Endodermal cell (in vitro differentiated cells): ENCODE data around the gene SMURF1. TPM values are rescaled to one million over a fixed set of nuclear protein-coding genes. Genes with fewer than 3 reads are reported as not detected.

Experiments used
- DNase-seq: peaks from one replicate; pipeline ENCODE4 v3.0.0-alpha.2; 2017
- H3K27ac ChIP-seq: 2 replicates; pipeline ENCODE4 v1.5.1; 2013; ENCODE audit warnings: mild to moderate bottlenecking, low read depth, low read length, moderate library complexity
- H3K27me3 ChIP-seq: 2 replicates; pipeline ENCODE4 v1.6.1; 2013; ENCODE audit warnings: mild to moderate bottlenecking, low read length, moderate library complexity; ENCODE audit not compliant: insufficient read depth, control insufficient read depth, poor library complexity, severe bottlenecking
- H3K36me3 ChIP-seq: 2 replicates; pipeline ENCODE4 v1.7.0; 2013; ENCODE audit warnings: mild to moderate bottlenecking, low read length, moderate library complexity; ENCODE audit not compliant: control insufficient read depth, insufficient read depth
- H3K4me1 ChIP-seq: one replicate; pipeline ENCODE4 v1.7.0; 2013; ENCODE audit warnings: low read length; ENCODE audit not compliant: control insufficient read depth, insufficient read depth
- H3K4me3 ChIP-seq: 2 replicates; pipeline ENCODE4 v1.5.1; 2013; ENCODE audit warnings: mild to moderate bottlenecking, low read length, moderate library complexity
- H3K9ac ChIP-seq: 2 replicates; pipeline ENCODE4 v1.6.1; 2013; ENCODE audit warnings: mild to moderate bottlenecking, low read length, moderate library complexity; ENCODE audit not compliant: poor library complexity, severe bottlenecking; ENCODE audit errors: extremely low read depth
- H3K9me3 ChIP-seq: 2 replicates; pipeline ENCODE4 v1.6.1; 2013; ENCODE audit warnings: mild to moderate bottlenecking, low read length, moderate library complexity; ENCODE audit not compliant: control insufficient read depth
- H3K27ac Mint-ChIP-seq: 2 replicates; pipeline ENCODE4 v1.8.0; 2020; ENCODE audit warnings: mixed read lengths
- H3K27me3 Mint-ChIP-seq: 2 replicates; pipeline ENCODE4 v1.8.0; 2021; ENCODE audit warnings: mild to moderate bottlenecking, mixed read lengths; ENCODE audit not compliant: insufficient read depth
- H3K36me3 Mint-ChIP-seq: 2 replicates; pipeline ENCODE4 v1.8.0; 2020; ENCODE audit warnings: low read depth, mixed read lengths
- H3K4me1 Mint-ChIP-seq: 2 replicates; pipeline ENCODE4 v1.8.0; 2020; ENCODE audit warnings: mixed read lengths
- H3K4me3 Mint-ChIP-seq: 2 replicates; pipeline ENCODE4 v1.8.0; 2020; ENCODE audit warnings: mild to moderate bottlenecking, moderate library complexity, mixed read lengths
- H3K9me3 Mint-ChIP-seq: 2 replicates; pipeline ENCODE4 v1.8.0; 2020; ENCODE audit warnings: mild to moderate bottlenecking, mixed read lengths
- WGBS, 2 experiments: methylation state at CpG; one replicate each; pipeline versions ENCODE4 v1.1.5 to v1.1.7; 2013; ENCODE audit warnings: missing lambda C conversion rate in 2 of 2, mixed read lengths in 1 of 2; ENCODE audit not compliant: insufficient coverage in 1 of 2, insufficient read length in 1 of 2; 5-methylcytosine and 5-hydroxymethylcytosine counted together
- total RNA-seq, 2 donors: library from RNA; stranded (reverse); fragmentation: NEBNext Ultra II Directional in 1 of 2; extraction: Animal tissue kit (Norgen Biotek cat#: 25700) in 1 of 2; gene quantifications; 2 replicates in 1 of 2; 3 replicates in 1 of 2; pipeline ENCODE4 v1.2.1, GENCODE V29; 2021
- TF ChIP-seq, protein P1 (sequence below): fragments of 200-600 bp; sonication (generic); conservative IDR thresholded peaks from 2 replicates; pipeline ENCODE4 v1.5.0; 2021; ENCODE audit warnings: antibody characterized with exemption, mild to moderate bottlenecking

SMURF1 gene
- total RNA-seq, 2 donors from 2014 or later = 31.6 to 38.1 TPM

DNA sequence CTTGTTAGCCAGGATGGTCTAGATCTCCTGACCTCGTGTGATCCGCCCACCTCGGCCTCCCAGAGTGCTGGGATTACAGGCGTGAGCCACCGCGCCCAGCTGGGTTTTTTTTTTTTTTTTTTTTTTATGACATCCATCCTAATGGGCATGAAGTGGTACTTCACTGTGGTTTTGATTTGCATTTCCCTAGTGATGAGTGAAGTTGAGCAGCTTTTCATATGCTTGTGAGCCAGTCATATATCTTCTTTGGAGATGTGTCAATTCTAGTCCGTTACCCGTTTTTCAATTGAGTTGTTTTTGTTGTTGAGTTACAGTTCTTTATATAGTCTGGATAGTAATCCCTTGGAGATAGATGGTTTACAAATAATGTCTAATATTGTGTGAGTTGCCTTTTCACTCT, 127.7 kb downstream of the SMURF1 start:
- Mint-ChIP-seq H3K27me3 (no peaks in the 10 kb centered on the region), H3K9me3 (peaks cover 7% of the 10 kb centered on the region), H3K36me3 (peaks cover 87% of the 10 kb centered on the region), H3K4me3 (no peak overlapping the region), H3K27ac (no peak overlapping the region), H3K4me1 (peaks cover 9% of the 10 kb centered on the region)
- Histone ChIP-seq H3K9me3 (no peaks in the 10 kb centered on the region), H3K4me3 (no peak overlapping the region), H3K9ac (no peak overlapping the region), H3K27ac (no peak overlapping the region), H3K27me3 (no peaks in the 10 kb centered on the region), H3K36me3 (peaks cover 63% of the 10 kb centered on the region), H3K4me1 (peaks cover 8% of the 10 kb centered on the region)
- WGBS, 2 experiments = 94 to 100% methylated on average over 2 to 8 of the region's 8 CpGs
- no peak for DNase-seq
- TF ChIP-seq, protein P1, sequence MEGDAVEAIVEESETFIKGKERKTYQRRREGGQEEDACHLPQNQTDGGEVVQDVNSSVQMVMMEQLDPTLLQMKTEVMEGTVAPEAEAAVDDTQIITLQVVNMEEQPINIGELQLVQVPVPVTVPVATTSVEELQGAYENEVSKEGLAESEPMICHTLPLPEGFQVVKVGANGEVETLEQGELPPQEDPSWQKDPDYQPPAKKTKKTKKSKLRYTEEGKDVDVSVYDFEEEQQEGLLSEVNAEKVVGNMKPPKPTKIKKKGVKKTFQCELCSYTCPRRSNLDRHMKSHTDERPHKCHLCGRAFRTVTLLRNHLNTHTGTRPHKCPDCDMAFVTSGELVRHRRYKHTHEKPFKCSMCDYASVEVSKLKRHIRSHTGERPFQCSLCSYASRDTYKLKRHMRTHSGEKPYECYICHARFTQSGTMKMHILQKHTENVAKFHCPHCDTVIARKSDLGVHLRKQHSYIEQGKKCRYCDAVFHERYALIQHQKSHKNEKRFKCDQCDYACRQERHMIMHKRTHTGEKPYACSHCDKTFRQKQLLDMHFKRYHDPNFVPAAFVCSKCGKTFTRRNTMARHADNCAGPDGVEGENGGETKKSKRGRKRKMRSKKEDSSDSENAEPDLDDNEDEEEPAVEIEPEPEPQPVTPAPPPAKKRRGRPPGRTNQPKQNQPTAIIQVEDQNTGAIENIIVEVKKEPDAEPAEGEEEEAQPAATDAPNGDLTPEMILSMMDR = no peak

DNA sequence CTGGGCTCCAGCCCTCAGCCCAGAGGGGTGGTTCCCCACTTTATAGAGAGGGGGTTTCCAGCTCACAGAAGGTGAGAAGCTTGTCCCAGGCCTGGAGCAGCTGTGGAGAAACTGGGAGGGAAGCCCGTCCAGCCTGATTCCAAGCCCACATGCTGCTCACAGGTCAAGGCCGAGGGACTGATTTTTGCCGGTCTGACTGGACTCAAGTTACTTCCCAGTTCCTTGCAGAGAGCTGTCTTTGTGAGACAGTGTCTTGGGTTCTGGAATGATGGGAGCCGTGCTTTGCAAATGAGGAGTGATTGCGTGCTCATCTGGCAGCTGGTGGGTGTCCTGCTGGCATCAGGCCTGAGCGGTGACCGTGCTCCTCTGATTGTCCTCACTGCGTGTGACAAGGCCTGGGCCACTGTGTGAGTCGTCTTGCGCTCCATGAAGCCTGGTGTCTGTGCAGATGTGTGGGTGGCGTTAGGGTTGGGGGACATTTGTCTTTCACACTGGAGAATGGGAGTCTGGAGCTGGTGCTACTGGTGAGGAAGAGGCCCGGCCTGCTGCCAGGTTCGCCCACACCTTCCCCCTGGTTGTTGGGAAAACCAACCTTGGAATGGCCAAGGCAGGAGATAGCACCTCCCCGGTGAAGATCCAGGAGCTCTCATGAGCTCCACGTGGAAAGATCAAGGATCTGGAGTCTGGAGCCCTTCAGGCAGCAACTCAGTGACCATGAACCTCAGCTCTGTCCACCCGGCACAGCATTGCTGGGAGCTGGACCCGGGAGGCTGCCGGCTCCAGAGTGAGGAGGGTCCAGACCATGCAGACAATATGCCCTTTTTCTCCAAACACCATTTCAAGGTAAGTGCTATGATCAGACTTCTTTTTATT, 129.6 kb downstream of the SMURF1 start:
- Mint-ChIP-seq H3K27ac (peak overlapping the region; percentile 45), H3K9me3 (peaks cover 7% of the 10 kb centered on the region), H3K4me3 (no peak overlapping the region), H3K36me3 (peaks cover 84% of the 10 kb centered on the region), H3K27me3 (no peaks in the 10 kb centered on the region), H3K4me1 (no peaks in the 10 kb centered on the region)
- TF ChIP-seq, protein P1 = no peak
- Histone ChIP-seq H3K4me3 (no peak overlapping the region), H3K27ac (no peak overlapping the region), H3K9me3 (no peaks in the 10 kb centered on the region), H3K36me3 (peaks cover 59% of the 10 kb centered on the region), H3K4me1 (no peaks in the 10 kb centered on the region), H3K27me3 (no peaks in the 10 kb centered on the region), H3K9ac (no peak overlapping the region)
- 95 to 97% methylated on average over 10 to 18 of the region's 18 CpGs for WGBS, 2 experiments
- peak; percentile 40 for DNase-seq

DNA sequence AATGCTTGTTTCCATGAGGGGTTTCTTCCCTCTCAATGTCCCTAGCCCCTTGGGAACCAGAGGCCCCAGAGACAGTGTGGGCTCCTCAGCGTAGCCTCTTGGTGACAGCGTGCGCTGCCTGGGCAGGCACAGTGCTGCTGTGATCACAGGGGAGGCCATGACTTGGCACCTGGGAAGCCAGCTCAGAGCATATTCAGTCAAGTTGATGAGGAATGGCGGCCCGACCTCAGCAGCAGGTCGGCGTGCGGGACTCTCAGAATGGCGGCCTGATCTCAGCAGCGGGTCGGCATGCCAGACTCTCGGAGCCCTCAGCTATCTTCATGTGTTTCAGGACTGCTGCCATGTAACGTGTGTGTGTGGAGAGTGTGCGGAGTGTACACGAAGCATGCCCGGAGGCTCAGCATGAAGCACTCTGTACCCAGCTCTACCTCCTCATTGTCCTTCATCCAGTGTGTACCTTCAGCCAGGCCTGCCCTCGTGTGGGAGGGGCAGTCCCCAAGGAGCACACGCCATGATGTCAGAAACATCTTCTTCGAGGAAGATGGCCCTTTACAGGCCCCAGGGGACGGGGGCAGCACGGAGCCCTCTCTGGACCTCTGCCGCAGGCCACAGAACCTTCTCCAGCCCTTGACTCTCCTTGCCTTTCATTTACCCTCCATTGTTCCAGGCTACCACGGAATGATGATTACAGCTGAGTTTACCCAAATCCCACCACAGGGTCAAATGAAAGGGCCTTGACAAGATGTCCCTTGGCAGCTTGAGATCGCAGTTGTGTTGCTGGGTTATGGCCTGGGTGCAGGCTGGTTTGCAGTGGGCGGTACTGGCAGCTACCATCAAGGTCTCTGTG, 130.4 kb downstream of the SMURF1 start:
- H3K9me3 ChIP-seq = no peaks in the 10 kb centered on the region
- H3K9ac ChIP-seq = no peak overlapping the region
- Mint-ChIP-seq H3K36me3 (peaks cover 87% of the 10 kb centered on the region), H3K4me1 (no peaks in the 10 kb centered on the region), H3K27ac (no peak overlapping the region), H3K27me3 (no peaks in the 10 kb centered on the region), H3K9me3 (peaks cover 7% of the 10 kb centered on the region), H3K4me3 (no peak overlapping the region)
- H3K4me3 ChIP-seq = no peak overlapping the region
- TF ChIP-seq, protein P1 = no peak
- H3K27me3 ChIP-seq = no peaks in the 10 kb centered on the region
- DNase-seq = peak; percentile 38
- no peaks in the 10 kb centered on the region for H3K4me1 ChIP-seq
- WGBS, 2 experiments = 93 to 94% methylated on average over 20 to 25 of the region's 25 CpGs
- no peak overlapping the region for H3K27ac ChIP-seq
- H3K36me3 ChIP-seq = peaks cover 66% of the 10 kb centered on the region
